ENCODE measurements around the gene GSDME.

GSDME gene

GRCh38 chr7:24778543-24779282, 21.4 kb upstream of the GSDME start (continued):
- TF ChIP-seq AEBP2 (tag by site-specific recombination; IDR thresholded peaks at IDR 0.05; ENCODE audit: borderline replicate concordance) = no peak
- no peak for TF ChIP-seq ZNF558 (tag by site-specific recombination; IDR thresholded peaks at IDR 0.05)
- TF ChIP-seq ZNF48 (tag by site-specific recombination; IDR thresholded peaks at IDR 0.05) = no peak
- no peak for TF ChIP-seq OSR2 (tag by site-specific recombination; IDR thresholded peaks at IDR 0.05)
- TF ChIP-seq ZNF571 (tag by site-specific recombination; IDR thresholded peaks at IDR 0.05) = no peak

GRCh38 chr7:24777806-24778205, 20.5 kb upstream of the GSDME start:
- CTCF ChIA-PET = interaction anchor here (1.0 to 2.8 kb wide), 4 partner anchors 9 to 321 kb away, joined by 4 to 15 read pairs (median 4); no protein-coding TSS in a partner anchor
- no peaks in the 10 kb centered on the region for H3K9me3 ChIP-seq (ENCODE audit: control insufficient read depth, insufficient read depth, low read depth, low read length)
- TF ChIP-seq ZNF16 (tag by site-specific recombination; IDR thresholded peaks at IDR 0.05; ENCODE audit: low read depth) (no peak), ZNF423 (tag by site-specific recombination; IDR thresholded peaks at IDR 0.05) (no peak), ZNF2 (tag by site-specific recombination; IDR thresholded peaks at IDR 0.05) (no peak), GFI1B (tag by site-specific recombination; IDR thresholded peaks at IDR 0.05) (no peak), PRDM2 (tag by site-specific recombination; IDR thresholded peaks at IDR 0.05; ENCODE audit: borderline replicate concordance) (no peak)
- H3K4me1 ChIP-seq (ENCODE audit: control insufficient read depth, insufficient read depth, low read length) = no peaks in the 10 kb centered on the region
- POLR2A ChIA-PET = no interaction called here
- H3K4me3 ChIP-seq (ENCODE audit: low read depth, low read length) = no peak overlapping the region
- H3K27ac ChIP-seq (ENCODE audit: extremely low read depth, low read depth, low read length) = no peak overlapping the region
- H3K36me3 ChIP-seq (ENCODE audit: control insufficient read depth in 2 of 2, insufficient read depth in 1 of 2, low read length in 2 of 2) = no peaks in the 10 kb centered on the region

- H3K4me1 ChIP-seq (ENCODE audit: control insufficient read depth, insufficient read depth, low read length) = no peaks in the 10 kb centered on the region
Observed at GRCh38 chr7:24773646-24774045, 16.4 kb upstream of the GSDME start.

More at GRCh38 chr7:24773646-24774045, 16.4 kb upstream of the GSDME start:
- no peak overlapping the region for H3K27ac ChIP-seq (ENCODE audit: extremely low read depth, low read depth, low read length)
- H3K4me3 ChIP-seq (ENCODE audit: low read depth, low read length) = no peak overlapping the region
- no peaks in the 10 kb centered on the region for H3K9me3 ChIP-seq (ENCODE audit: control insufficient read depth, insufficient read depth, low read depth, low read length)
- ChIA-PET CTCF (interaction anchor here (0.7 to 1.4 kb wide), 2 partner anchors 8 to 325 kb away, joined by 3 to 5 read pairs; no protein-coding TSS in a partner anchor), POLR2A (no interaction called here)
- no peaks in the 10 kb centered on the region for H3K36me3 ChIP-seq (ENCODE audit: control insufficient read depth in 2 of 2, insufficient read depth in 1 of 2, low read length in 2 of 2)
- TF ChIP-seq BCL11B (tag by site-specific recombination; IDR thresholded peaks at IDR 0.05; ENCODE audit: low read depth) (no peak), ZBTB7A (tag by site-specific recombination; IDR thresholded peaks at IDR 0.05; ENCODE audit: low read depth) (no peak), KLF17 (tag by site-specific recombination; IDR thresholded peaks at IDR 0.05) (no peak), KLF16 (tag by site-specific recombination; IDR thresholded peaks at IDR 0.05) (no peak), ZNF558 (tag by site-specific recombination; IDR thresholded peaks at IDR 0.05) (no peak), ZFHX2 (tag by site-specific recombination; conservative IDR thresholded peaks at IDR 0.05) (no peak)

Measured in HEK293 (cell line).